GM21360 (cell line): ENCODE results near the gene RAPGEF6.
"Not testable (repeated sequence)": the region's sequence is repeated elsewhere in the genome, so short reads cannot be mapped to it uniquely, and the experiment has no call there.

Experiments used
- ATAC-seq: cut with Tn5 transposase; IDR thresholded peaks from one replicate; pipeline ENCODE4 v1.9.1; 2021; ENCODE audit warnings: mild to moderate bottlenecking, moderate library complexity; ENCODE audit not compliant: unreplicated experiment

RAPGEF6 gene

DNA sequence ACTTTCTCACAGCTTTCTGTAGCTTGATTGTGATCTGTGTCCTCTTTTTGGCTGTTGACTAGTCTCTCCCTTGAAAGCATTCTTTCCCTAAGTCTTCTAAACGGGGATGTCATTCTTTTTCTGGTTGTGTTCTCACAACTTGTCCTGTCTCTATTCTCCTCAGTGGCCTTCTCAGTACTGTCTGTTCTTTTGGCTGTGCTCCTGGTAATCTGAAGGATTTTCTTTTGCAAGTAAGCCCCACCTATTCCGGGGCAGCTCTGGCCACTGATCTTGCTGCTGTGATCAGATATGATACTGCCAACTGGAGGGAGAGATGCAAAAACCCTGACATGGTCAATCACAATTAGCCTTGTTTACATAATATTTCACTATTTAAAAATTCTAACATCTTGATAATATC lies 198.9 kb downstream of the RAPGEF6 start:
- ATAC-seq: no peak

DNA sequence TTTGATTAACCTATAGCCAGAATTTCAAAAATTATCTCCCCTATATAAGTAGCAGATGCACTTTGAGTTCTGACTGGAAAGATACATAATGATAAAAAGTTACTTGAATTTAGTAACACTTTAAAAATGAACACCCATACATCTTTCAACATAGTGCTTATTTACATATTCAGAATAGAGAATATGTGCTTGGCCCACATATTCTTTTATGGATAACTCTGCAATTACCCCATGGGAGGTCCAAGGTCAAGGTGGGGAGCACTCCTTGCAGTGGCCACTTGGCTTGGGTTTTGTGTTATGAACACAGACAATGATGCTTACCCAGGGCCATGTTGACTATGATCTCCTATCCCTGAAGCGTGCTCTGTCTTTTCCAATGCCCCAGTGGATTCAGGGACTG lies 201.9 kb downstream of the RAPGEF6 start:
- ATAC-seq: no peak

DNA sequence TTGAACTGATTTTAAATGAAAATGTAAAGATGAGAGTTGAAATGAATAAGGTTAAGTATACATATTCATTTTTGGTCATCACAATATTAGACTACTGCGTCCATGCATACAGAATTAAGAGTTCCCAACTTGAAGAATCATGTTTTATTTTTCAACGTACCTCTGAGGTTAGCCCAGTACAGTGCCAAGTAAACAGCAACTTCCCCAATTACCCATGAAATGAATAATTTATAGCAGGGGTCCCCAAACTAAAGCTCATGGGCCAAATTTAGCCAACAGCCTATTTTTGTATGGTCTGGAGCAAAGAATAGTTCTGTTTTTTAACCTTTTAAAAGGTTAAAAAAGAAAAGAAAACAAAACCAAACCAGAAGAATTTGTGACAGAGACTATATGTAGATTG lies 203.2 kb downstream of the RAPGEF6 start:
- ATAC-seq: no peak

DNA sequence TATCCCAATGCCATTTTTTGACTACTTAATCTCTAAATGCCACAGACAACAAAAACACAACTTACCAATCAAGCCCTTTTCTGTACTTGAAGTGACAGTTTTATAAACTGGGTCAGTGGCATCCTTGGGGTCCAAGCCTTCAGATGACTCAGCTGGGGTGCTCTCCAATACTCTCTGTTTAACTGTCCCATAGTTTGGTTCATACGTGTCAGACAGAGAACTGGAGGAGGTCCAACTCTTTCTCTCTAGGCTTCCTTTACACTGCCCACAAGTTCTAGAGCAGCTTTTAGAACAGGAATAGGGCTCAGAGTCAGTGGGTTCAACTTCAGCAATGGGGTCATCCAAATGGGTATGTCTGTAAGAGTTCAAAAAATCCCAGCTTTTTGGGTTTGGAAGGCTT lies 204.2 kb downstream of the RAPGEF6 start:
- ATAC-seq: no peak

DNA sequence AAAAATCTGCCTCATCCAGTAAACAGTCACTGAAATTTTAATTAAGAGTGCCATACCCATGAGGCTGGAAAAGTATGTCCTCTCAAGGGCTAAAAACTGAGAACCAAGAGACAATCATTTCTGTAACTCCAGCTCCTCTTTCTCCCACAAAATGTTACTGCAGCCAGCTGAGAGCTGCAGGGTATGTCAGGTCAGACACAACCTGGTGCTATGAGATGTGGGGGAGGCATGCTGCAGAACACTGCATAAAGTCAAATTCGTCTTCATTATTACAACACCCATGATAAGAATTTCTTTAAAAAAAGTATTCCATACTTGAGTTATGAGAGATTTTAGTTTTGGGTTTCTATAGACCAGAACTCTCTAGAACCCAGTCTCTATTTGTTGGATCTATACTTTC lies 209.0 kb downstream of the RAPGEF6 start:
- no peak for ATAC-seq

DNA sequence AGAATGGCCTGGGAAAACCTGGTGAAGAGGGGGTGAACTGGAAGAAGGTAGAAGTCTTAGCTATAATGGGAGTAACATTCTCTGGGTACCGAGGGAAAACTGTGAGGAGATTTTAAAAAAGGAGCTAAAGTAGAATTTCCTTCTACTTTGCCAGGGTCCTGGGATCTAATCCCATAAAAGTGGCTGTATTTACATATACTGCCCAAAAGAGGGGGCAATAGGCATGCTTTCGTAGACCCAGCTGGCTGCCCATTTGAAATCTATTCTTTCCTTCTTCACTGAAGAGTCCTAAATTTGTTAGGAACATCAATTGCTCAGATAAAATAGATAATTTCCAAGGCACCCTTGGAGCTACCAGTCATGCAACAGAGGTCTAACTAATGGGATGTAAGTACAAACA lies 212.0 kb downstream of the RAPGEF6 start:
- ATAC-seq: no peak

DNA sequence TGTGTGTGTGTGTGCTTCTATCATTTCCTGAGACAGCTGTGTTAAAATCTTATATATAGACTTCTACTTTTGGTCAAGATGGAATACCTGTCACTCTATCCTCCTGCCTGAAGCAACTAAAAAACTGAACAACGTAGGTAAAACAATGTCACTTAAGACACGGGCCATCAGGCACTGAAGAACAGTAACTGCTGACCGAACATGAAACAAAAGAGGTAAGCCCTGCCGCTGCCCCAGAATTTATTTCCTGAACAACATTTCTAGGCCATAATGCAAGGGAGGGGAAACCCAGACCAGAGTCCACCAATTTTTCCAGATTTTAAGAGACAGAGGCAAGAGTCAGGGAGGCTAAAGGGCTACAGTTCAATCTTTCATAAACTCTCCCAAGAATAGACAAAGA lies 215.2 kb downstream of the RAPGEF6 start:
- no peak for ATAC-seq

DNA sequence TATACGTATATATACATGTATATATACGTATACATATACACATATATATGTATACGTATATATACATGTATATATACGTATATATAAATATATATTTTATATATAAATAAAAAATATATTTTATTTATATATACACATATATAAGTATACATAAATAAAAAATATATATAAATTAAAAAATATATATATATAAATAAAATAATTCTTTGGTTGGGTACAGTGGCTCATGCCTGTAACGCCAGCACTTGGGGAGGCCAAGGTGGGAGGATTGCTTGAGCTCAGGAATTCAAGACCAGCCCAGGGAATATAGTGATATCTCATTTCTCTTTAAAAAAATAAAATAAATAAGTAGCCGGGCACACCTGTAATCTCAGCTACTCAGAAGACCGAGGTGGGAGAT lies 216.2 kb downstream of the RAPGEF6 start:
- no peak for ATAC-seq

DNA sequence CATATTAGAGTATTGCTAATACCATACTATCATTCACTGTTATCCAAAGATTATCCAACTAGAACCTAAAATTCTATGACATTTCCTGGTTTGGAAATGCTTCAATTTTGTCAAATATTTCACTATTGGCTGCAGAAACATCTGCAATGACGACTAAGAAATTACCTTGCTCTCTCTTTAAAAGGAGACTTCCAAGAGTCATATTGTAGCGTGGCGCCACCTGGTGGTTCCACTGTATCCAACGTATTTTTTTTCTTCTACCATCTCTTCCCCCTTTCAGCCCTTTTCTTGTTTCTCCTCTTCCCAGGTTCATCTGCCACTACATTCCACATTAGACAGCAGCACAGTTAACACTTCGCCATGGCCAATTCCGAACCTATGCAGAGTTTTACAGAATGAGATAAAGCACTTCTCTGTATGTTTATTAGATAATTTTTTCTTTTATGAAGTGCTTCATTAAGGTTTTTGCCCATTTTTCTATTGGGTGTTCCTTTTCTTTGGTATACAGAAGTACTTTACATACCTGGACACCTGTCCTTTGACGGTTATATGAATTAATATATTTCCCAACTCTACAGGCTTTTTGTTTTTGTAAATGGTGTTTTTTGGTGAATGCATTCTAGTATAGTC lies 217.7 kb downstream of the RAPGEF6 start:
- peak; percentile 42 for ATAC-seq

DNA sequence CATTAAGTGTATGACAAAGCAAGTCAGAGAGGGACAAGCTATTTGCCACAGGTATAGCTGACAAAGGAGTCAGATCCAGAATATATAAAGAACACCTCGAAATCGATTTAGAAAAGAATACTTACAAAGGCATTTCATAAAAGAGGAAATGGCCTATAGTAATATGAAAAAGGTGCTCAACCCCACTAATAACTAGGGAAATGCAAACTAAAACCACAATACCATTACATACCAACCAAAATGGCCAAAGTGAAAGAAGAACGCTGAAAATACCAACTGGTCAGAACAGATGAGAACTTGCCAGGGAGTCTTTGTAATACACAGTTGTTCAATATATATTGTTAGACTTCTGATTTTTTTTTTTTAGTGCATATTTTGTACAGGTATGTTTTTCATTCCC lies 218.3 kb downstream of the RAPGEF6 start:
- peak; percentile 57 for ATAC-seq

DNA sequence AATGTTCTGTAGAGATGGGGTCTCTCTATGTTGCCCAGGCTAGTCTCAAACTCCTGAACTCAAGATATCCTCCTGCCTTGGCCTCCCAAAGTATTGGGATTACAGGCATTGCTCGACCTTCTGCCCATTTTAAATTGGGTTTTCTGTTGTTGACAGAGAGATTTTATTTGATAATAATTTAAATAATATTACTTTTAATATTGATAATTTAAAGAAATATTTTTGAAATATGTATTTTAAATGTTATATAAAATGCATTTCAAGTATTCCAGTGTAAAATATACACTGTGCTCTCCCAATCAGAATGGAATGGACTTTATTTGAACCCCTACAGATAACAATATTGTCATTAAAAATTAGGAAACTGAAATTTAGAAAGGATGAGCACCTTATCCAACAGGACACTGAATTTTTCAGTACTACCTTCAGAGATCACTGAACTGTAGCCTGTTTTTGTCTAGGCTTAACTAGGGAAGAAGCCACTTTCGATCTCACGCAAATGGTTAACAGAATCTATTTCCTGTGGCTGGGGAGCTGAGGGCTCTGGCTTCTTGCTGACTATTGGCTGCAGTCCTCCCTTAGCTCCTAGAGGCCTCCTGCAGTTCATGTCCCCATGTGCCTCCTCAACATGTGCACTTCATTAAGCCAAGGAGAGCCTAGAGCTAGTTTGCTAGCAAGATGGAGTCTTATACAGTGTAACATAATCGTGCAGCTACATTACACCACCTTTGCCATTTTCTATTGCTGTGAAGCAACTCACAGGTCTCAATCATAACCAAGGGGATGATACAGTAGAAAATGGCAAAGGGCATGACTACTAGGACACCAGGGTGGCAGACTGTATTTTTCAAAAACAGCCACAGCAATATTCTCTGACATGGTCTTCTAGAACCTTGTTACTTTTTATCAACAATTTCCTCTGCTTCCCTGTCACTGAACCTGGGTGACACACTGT lies 221.1 kb downstream of the RAPGEF6 start:
- ATAC-seq: peak; percentile 40

DNA sequence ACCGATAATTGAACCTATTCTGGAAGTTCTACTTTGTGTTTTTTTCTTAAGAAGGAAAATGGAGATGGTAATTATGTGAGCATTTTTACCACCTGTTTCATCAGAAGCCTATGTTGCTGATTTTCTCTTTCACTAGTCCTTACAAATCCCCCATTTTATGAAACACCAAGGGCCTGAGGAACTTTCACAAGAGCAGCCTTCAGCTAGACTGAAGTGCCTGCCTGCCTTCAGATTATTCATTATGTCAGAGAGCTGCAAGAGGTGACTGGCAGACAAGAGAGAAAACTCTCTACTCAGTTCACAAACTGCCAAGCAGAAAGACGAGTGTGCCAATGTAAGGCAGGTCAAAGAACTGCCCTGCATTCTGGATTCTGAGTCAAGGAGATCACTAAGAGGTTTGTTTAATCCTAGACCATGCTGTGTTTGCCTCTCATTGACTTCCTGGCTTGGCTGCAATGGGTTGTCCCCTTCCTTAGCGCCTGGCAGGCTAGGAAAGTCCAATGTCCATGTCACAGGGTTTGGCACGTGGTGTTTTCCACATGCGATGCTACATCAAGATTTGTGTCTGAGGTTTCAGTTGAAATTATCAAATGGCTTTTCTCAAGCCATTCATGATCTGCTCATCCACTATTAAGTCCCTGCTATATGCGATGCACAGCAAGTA lies 227.9 kb downstream of the RAPGEF6 start:
- ATAC-seq: no peak

DNA sequence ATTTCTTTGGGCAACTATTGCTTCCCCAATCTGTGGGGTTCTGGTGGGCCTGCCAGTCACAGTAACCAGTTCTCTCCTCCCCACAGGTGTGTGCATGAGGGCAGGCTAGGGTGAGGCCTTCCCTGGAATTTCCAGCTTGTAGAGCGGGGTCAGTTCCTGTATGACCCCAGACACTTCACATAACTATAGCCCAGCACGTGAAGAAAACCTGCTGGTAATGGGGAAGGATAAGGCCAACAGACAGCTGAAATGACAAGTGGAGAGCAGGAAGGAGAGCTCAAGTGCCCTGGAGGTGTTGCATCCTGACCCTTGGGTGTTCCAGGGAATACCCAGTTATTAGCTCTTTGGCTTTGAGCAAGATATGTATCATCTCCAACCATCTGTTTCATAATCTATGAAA lies 229.0 kb downstream of the RAPGEF6 start:
- no peak for ATAC-seq

DNA sequence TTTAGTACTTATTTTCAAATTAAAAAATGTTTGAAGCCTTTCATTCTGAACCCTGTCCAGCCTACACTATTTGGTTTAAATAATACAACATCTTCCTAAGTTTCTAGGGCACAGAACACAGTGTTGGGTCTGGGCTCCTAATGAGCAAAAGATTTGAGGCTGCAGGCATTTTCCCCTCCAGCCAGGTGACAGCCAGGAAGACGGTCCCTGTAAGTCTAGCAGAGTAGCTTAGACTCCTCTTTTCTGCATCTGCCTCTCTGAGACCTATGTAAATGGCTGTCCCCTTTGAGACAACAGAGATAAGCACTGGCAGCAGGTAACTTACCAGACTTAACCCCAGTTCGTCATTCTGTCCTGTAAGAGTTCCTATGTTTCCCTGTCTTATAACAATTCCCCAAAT lies 229.4 kb downstream of the RAPGEF6 start:
- no peak for ATAC-seq

DNA sequence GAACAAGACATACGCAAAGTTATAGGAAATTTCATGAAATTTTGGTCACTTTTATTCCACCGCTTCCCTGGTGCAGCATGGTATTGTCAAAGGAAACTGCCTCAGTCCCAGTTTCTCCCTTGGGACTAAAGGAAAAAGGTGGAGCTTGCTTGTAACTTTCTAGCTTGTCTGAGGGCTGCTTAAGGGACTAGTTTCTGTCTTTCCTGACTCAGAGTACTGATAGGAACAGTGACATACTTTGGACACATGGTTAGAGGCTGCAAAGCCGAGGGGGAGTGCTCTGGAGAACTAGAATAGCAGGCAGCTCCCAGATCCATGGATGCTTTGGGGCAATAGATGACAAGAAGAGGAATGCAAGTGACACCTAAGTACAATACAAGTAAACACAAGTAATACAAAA lies 234.4 kb downstream of the RAPGEF6 start:
- no peak for ATAC-seq

DNA sequence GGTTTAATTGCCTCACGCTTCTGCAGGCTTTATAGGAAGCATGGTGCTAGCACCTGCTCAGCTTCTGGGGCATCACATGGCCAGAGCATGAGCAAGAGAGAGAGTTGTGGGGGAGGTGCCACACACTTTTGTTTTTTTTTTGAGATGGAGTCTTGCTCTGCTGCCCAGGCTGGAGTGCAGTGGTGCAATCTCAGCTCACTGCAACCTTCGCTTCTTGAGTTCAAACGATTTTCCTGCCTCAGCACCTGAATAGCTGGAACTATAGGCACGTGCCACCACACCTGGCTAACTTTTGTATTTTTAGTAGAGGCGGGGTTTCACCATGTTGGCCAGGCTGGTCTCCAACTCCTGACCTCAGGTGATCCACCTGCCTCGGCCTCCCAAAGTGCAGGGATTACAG lies 236.0 kb downstream of the RAPGEF6 start:
- not testable (repeated sequence) for ATAC-seq

DNA sequence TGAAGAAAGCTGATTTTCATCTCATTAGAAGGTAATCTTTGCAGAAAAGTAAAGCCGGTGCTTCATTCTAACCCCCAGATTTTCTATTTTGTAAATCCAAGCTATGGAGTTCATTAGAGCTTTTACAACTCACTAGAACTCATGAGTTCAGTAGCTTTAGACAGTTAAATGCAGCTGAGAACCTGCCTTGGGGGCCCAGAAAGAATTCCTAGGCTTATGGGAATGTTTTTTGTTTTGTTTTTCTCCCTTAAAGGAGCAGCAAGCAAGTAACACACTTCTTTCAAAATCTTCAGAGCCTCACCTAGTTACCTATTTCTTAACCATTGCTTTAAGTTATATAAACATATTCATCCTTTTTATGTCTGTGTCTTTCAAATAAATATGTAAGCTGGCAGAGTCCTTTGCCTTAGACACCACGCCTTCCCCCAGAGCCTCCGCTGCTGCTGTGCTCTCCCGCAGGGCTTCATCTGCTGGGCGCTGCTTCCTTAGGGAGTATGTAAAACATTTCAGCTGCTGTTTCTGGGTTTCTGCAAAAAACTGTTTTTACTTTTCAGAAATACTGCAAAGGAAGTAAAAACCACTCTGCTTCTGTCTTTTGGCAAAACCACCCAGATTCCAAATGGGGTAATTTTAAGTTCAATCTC lies 238.3 kb downstream of the RAPGEF6 start:
- no peak for ATAC-seq

DNA sequence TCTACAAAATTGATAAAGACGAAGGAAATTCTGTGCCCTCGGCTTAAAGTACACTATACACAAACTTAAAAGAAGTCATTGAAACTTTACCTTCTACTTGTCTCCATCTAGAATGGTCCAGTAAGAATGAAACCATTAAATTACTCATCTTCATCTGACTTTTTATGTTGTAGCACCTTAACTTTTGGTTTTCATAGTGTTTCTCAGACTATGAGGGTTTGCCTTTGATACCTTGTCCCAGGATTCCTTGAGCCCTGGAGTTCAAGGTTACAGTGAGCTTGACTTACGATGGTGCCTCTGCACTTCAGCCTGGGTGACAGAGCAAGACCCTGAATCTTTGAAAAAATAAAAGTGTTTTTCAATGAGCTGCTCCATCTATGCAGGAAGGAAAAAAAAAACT lies 239.0 kb downstream of the RAPGEF6 start:
- ATAC-seq: peak; percentile 82

DNA sequence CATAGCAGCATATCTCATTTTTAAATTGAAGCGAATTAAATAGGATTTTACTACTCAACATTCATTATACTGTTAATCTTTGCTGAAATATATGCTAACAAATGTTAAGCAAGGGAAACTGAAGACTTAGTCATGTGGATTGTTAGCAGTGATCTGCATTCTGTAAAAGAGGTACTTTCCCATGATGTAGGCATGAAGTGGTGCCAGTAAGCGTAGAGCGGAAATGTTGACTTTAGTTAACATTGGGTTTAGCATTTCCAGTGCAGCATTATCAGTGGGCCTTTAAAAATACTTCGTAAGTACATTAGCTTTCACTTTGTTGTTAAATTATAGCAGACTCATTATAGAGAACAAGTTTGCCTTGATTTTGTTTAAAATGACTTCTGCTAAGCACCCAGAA lies 240.9 kb downstream of the RAPGEF6 start:
- peak; percentile 66 for ATAC-seq

DNA sequence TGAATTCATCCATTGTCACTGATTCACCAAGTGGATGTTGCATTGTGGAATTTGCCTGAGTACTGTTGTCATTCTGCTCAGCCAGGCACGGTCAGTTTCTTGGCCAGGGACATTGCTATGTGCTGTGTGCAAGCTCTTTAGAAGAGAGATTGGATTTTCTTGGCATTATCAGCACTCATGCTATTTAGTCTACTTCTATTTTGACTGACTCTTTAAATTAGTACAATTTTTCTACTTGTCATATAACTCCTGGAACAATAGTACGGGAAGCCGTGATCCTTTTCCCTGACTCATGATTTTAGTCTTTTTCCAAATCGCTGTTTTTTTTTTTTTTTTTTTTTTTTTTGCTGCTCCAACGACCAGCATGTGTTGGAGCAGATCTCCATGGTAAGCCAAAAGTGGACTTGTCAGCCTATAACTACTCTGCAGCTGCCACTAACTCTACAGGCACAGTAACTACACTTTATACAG lies 241.5 kb downstream of the RAPGEF6 start:
- no peak for ATAC-seq

DNA sequence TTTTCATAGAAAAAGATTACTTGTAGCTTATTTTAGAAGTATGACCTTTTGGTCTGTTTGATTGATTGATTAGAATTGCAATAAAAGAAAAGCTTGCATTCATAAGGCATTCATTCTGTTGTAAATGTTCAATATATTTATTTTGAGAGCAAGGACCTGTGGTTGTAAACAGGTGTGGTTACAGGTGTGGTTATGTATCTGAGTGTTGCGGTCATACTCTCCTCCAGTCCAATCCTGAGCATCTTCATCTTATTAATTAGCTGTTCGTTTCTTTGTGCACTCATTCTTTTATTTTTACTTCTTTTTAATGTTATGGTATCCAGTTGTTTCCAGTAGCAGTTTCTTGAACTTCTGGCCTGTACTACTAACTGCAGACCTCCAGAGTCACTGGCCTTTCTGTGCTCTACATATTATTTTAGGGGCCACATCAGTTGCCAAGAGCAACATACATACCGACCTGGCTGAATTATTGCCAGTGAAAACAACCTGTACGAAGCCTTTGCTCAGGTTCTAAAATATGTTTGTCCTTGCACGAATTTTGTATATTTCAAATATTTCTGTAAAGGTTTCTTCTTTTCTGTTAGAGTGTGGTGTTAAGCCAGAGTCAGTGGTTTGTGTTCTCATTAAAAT lies 242.4 kb downstream of the RAPGEF6 start:
- ATAC-seq: no peak
